Measurements from ENCODE around the gene SVBP.

Gene SVBP

DNA sequence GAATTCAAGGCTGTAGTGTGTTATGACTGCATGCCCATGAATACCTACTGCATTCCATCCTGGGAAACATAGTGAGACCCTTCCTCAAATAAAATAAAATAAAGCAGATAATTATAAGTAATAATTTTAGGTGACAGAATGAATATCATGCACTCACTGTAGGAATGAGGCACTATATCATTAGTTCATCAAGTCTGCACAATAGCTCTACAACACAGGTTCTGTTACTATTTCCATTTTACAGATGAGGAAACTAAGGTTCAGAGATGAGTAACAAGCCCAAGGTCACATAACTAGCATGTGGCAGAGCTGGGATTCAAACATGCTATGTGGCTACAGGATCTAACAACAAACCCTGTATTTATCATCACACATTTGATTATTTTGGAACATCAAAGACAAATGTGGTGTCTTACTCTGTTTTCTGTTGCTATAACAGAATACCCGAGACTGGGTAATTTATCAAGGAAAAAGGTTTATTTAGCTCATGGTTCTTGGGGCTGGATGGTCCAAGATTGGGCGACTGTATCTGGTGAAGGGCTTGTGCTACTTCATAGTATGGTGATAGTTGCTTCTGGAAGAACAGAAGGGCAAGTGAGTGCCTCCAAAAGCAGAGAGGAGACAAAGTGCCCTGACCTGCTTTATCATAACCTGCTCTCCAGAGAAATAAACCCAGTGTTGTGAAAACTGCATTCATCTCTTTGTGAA is 24.4 kb upstream of the SVBP start:
- no peak for DNase-seq
- Histone ChIP-seq H3K27me3 (replicated peaks; ENCODE audit: control insufficient read depth, insufficient read depth, low read length, poor library complexity, severe bottlenecking) (no peaks in the 10 kb centered on the region), H3K4me1 (ENCODE audit: control insufficient read depth, insufficient read depth, low read length, poor library complexity, severe bottlenecking) (no peaks in the 10 kb centered on the region), H3K9me3 (ENCODE audit: control insufficient read depth, low read length) (no peaks in the 10 kb centered on the region), H3K4me3 (ENCODE audit: insufficient read depth, low read depth, low read length, poor library complexity, severe bottlenecking) (no peak overlapping the region), H3K36me3 (ENCODE audit: control insufficient read depth, insufficient read depth, low read length) (no peaks in the 10 kb centered on the region), H3K27ac (ENCODE audit: insufficient read depth, low read length, poor library complexity, severe bottlenecking) (no peak overlapping the region)

DNA sequence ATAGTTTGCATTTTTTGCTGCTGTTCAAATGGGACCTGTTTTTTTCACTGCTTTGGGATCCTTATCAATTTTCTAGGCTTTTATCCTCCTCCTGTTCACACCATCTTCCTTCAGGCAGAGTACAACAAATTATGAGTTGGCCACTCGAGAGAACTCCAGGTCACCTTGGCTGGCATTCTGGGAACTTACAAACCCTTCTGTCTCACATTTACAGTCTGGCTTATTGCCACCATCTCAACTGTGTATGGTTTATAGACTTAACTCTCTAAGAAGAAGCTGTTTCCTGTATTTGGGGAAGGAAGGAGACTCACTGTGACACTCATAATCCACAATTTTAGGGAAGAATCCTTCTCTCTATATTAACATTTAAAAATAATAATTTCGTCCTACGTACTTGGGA is 23.8 kb upstream of the SVBP start:
- H3K4me3 ChIP-seq (ENCODE audit: insufficient read depth, low read depth, low read length, poor library complexity, severe bottlenecking) = no peak overlapping the region
- H3K27ac ChIP-seq (ENCODE audit: insufficient read depth, low read length, poor library complexity, severe bottlenecking) = no peak overlapping the region
- no peak for DNase-seq
- no peaks in the 10 kb centered on the region for H3K36me3 ChIP-seq (ENCODE audit: control insufficient read depth, insufficient read depth, low read length)
- H3K27me3 ChIP-seq (replicated peaks; ENCODE audit: control insufficient read depth, insufficient read depth, low read length, poor library complexity, severe bottlenecking) = no peaks in the 10 kb centered on the region
- H3K4me1 ChIP-seq (ENCODE audit: control insufficient read depth, insufficient read depth, low read length, poor library complexity, severe bottlenecking) = no peaks in the 10 kb centered on the region
- no peaks in the 10 kb centered on the region for H3K9me3 ChIP-seq (ENCODE audit: control insufficient read depth, low read length)

DNA sequence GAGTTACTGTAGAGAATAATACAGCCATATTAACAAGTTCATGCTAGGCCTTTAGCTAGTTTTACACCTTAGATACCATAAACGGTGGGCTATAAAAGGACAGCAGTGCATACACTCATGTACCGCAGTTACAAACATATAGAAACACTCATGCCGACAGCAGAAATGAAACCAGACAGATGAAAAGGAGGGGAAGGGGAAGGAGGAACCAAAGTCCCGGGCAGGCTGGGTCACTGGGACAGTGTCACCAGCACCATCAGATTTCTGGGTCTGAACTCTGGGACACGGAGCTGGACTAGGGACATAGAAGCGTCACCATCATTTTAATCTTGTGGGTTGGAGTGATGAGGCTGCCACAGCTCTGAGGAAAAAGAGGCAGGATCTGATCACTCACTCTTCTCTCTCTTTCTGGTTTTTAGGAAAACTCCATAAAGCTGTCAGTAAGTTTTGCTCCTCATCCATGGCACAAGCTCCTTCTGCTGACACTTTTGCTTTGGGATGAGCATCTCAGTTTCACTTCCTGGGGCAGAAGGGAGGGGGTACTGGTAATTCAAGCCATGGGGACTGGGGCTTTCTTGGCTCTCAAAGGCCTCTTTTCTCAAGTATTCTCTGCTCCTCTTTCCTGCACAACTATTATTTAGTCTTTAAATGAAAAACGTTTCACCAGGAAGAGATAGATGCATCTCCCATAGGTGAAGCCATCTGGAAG is 21.4 kb upstream of the SVBP start:
- Histone ChIP-seq H3K27me3 (replicated peaks; ENCODE audit: control insufficient read depth, insufficient read depth, low read length, poor library complexity, severe bottlenecking) (no peaks in the 10 kb centered on the region), H3K4me3 (ENCODE audit: insufficient read depth, low read depth, low read length, poor library complexity, severe bottlenecking) (no peak overlapping the region), H3K36me3 (ENCODE audit: control insufficient read depth, insufficient read depth, low read length) (no peaks in the 10 kb centered on the region), H3K9me3 (ENCODE audit: control insufficient read depth, low read length) (no peaks in the 10 kb centered on the region), H3K4me1 (ENCODE audit: control insufficient read depth, insufficient read depth, low read length, poor library complexity, severe bottlenecking) (no peaks in the 10 kb centered on the region), H3K27ac (ENCODE audit: insufficient read depth, low read length, poor library complexity, severe bottlenecking) (no peak overlapping the region)
- DNase-seq = no peak

DNA sequence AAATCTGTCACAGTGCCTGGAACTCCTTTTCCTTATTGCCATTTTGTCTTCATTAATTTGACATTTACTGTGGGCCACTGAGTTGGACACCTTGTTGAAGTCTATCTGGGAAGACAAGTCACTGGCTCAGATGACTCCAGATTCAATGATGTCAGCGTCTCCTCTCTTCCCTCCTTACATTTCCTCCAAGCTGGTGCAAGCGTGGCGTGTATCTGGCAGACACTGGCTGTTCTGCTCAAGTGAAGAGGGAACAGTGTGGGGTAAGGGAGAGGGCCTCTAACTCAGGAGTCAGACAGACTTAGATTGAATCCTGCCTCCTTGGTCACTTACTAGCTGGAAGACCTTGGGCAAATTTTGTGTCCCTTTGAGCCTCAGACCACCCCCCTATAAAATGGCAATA is 20.5 kb upstream of the SVBP start:
- no peak overlapping the region for H3K4me3 ChIP-seq (ENCODE audit: insufficient read depth, low read depth, low read length, poor library complexity, severe bottlenecking)
- no peaks in the 10 kb centered on the region for H3K36me3 ChIP-seq (ENCODE audit: control insufficient read depth, insufficient read depth, low read length)
- no peak overlapping the region for H3K27ac ChIP-seq (ENCODE audit: insufficient read depth, low read length, poor library complexity, severe bottlenecking)
- H3K27me3 ChIP-seq (replicated peaks; ENCODE audit: control insufficient read depth, insufficient read depth, low read length, poor library complexity, severe bottlenecking) = no peaks in the 10 kb centered on the region
- no peaks in the 10 kb centered on the region for H3K4me1 ChIP-seq (ENCODE audit: control insufficient read depth, insufficient read depth, low read length, poor library complexity, severe bottlenecking)
- no peak for DNase-seq
- no peaks in the 10 kb centered on the region for H3K9me3 ChIP-seq (ENCODE audit: control insufficient read depth, low read length)

DNA sequence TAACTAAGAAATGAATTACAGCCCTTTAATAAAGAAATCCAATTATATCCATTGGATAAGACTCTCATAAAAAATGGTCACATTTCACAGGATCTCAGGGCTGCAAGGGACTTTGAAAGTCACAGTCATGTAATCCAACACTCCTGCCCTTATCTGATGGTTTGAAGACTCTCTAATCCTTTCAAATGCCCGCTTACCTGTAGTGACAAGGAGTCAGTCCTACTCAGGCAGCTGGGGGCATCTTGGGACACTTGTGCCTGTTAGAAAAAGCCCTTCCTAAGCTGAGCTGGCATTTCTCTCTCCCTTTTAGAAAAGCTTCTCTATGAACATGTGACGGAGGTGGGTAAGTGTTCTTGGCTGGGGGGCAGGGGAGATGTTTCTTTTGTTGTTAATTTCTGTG is 18.2 kb upstream of the SVBP start:
- DNase-seq = no peak
- no peaks in the 10 kb centered on the region for H3K36me3 ChIP-seq (ENCODE audit: control insufficient read depth, insufficient read depth, low read length)
- no peaks in the 10 kb centered on the region for H3K4me1 ChIP-seq (ENCODE audit: control insufficient read depth, insufficient read depth, low read length, poor library complexity, severe bottlenecking)
- no peak overlapping the region for H3K27ac ChIP-seq (ENCODE audit: insufficient read depth, low read length, poor library complexity, severe bottlenecking)
- no peaks in the 10 kb centered on the region for H3K9me3 ChIP-seq (ENCODE audit: control insufficient read depth, low read length)
- no peak overlapping the region for H3K4me3 ChIP-seq (ENCODE audit: insufficient read depth, low read depth, low read length, poor library complexity, severe bottlenecking)
- no peaks in the 10 kb centered on the region for H3K27me3 ChIP-seq (replicated peaks; ENCODE audit: control insufficient read depth, insufficient read depth, low read length, poor library complexity, severe bottlenecking)

DNA sequence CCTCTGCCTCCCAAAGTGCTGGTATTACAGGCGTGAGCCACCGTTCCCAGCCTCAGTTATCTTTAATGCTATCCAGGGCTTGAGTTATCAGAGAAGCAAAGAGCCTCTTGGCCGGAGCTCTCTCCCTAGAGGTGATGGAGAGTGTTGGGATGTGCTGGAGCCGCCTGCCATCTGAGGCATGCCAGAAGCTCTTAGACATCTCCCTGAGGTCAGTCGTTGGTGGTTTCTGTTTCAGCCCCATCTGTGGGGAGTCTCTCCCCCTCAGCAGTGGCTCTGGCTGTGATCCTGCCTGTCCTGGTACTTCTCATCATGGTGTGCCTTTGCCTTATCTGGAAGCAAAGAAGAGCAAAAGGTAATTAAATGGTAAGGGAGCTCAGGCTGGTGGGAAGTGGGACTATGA is 17.6 kb upstream of the SVBP start:
- no peaks in the 10 kb centered on the region for H3K4me1 ChIP-seq (ENCODE audit: control insufficient read depth, insufficient read depth, low read length, poor library complexity, severe bottlenecking)

DNA sequence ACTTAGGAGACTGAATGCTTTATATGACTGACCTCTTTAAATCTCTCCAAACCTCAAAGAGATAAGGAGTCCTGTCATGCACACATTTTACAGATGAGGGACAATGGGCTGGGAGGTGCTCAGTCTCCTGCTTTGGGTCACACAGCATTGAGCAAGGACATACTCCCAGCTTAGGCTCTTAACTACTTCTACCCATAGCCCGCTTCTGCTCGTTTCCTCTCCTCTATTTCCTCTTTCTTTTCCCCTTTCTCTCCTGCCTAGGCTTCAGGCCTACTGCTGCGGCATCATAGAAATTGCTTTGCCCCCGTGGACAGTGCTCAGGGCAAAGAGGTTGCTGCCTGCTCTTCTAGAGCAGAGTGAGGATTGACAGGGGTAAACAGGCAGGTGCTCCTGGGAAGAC is 16.8 kb upstream of the SVBP start:
- Histone ChIP-seq H3K36me3 (ENCODE audit: control insufficient read depth, insufficient read depth, low read length) (no peaks in the 10 kb centered on the region), H3K4me1 (ENCODE audit: control insufficient read depth, insufficient read depth, low read length, poor library complexity, severe bottlenecking) (no peaks in the 10 kb centered on the region), H3K27me3 (replicated peaks; ENCODE audit: control insufficient read depth, insufficient read depth, low read length, poor library complexity, severe bottlenecking) (no peaks in the 10 kb centered on the region), H3K9me3 (ENCODE audit: control insufficient read depth, low read length) (no peaks in the 10 kb centered on the region), H3K4me3 (ENCODE audit: insufficient read depth, low read depth, low read length, poor library complexity, severe bottlenecking) (no peak overlapping the region), H3K27ac (ENCODE audit: insufficient read depth, low read length, poor library complexity, severe bottlenecking) (no peak overlapping the region)
- DNase-seq = no peak

More for the DNA sequence above, 17.6 kb upstream of the SVBP start:
- no peaks in the 10 kb centered on the region for H3K9me3 ChIP-seq (ENCODE audit: control insufficient read depth, low read length)
- DNase-seq = no peak
- no peak overlapping the region for H3K4me3 ChIP-seq (ENCODE audit: insufficient read depth, low read depth, low read length, poor library complexity, severe bottlenecking)
- H3K36me3 ChIP-seq (ENCODE audit: control insufficient read depth, insufficient read depth, low read length) = no peaks in the 10 kb centered on the region
- no peaks in the 10 kb centered on the region for H3K27me3 ChIP-seq (replicated peaks; ENCODE audit: control insufficient read depth, insufficient read depth, low read length, poor library complexity, severe bottlenecking)
- H3K27ac ChIP-seq (ENCODE audit: insufficient read depth, low read length, poor library complexity, severe bottlenecking) = no peak overlapping the region

DNA sequence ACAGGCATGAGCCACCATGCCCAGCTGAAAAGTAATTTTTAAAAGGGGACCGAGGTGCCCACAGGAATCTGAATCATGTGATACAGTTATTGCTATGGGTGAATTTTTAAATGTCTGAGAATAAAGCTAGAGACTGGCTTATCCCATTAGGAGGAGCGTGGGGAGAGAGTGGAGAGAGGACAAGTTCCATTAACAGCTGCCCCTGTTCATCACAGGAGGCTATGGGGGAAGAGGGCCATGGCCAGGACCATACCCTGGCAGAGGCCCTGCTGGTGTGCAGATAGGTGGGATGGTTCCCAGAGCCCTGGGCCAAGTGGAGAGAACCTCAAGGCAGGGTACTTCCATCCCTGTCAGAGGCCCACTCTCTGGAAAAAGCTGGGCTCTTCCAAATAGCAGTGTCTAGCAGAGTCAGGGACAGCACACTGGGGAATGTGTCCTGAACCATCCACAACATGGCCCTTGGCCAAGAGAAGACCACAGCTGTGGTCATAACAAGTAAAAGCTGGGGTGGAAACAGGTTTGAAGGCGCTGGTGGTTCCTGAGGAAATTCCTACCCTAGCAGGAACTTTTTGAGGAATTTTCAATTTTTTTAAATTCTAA is 15.5 kb upstream of the SVBP start:
- H3K36me3 ChIP-seq (ENCODE audit: control insufficient read depth, insufficient read depth, low read length) = no peaks in the 10 kb centered on the region
- no peak for DNase-seq
- no peaks in the 10 kb centered on the region for H3K27me3 ChIP-seq (replicated peaks; ENCODE audit: control insufficient read depth, insufficient read depth, low read length, poor library complexity, severe bottlenecking)
- no peaks in the 10 kb centered on the region for H3K4me1 ChIP-seq (ENCODE audit: control insufficient read depth, insufficient read depth, low read length, poor library complexity, severe bottlenecking)
- no peak overlapping the region for H3K27ac ChIP-seq (ENCODE audit: insufficient read depth, low read length, poor library complexity, severe bottlenecking)
- H3K9me3 ChIP-seq (ENCODE audit: control insufficient read depth, low read length) = no peaks in the 10 kb centered on the region
- no peak overlapping the region for H3K4me3 ChIP-seq (ENCODE audit: insufficient read depth, low read depth, low read length, poor library complexity, severe bottlenecking)

DNA sequence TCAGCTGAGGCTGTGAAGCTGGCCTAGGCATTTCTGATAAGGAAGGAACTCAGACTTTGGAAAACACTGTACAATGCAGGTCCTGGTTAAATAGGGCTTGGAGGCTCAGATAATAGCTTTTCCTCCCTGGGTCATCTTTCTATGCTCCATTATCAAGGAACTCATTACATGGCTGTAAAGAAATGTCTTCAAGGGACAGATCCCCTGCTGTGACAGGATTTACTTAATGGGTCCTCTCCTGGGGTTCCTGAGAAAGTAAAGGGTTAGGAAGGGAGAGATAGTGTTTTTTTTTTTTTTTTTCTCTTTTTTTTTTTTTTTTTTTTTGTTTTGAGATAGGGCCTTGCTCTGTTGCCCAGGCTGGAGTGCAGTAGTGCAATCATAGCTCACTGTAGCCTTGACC is 14.1 kb upstream of the SVBP start:
- H3K27me3 ChIP-seq (replicated peaks; ENCODE audit: control insufficient read depth, insufficient read depth, low read length, poor library complexity, severe bottlenecking) = no peaks in the 10 kb centered on the region
- no peak overlapping the region for H3K4me3 ChIP-seq (ENCODE audit: insufficient read depth, low read depth, low read length, poor library complexity, severe bottlenecking)
- H3K9me3 ChIP-seq (ENCODE audit: control insufficient read depth, low read length) = no peaks in the 10 kb centered on the region
- H3K27ac ChIP-seq (ENCODE audit: insufficient read depth, low read length, poor library complexity, severe bottlenecking) = no peak overlapping the region
- no peaks in the 10 kb centered on the region for H3K4me1 ChIP-seq (ENCODE audit: control insufficient read depth, insufficient read depth, low read length, poor library complexity, severe bottlenecking)
- no peaks in the 10 kb centered on the region for H3K36me3 ChIP-seq (ENCODE audit: control insufficient read depth, insufficient read depth, low read length)
- DNase-seq = no peak

DNA sequence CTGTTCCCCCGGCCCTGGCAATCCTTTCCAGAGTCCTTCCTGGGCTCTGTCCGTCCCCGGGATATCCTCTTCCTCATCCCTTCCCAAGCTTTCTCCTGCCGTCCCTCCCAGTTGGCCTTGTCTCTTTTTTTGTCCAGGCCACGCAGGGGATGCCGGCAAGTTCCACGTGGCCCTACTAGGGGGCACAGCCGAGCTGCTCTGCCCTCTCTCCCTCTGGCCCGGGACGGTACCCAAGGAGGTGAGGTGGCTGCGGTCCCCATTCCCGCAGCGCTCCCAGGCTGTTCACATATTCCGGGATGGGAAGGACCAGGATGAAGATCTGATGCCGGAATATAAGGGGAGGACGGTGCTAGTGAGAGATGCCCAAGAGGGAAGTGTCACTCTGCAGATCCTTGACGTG is 13.4 kb upstream of the SVBP start:
- Histone ChIP-seq H3K36me3 (ENCODE audit: control insufficient read depth, insufficient read depth, low read length) (no peaks in the 10 kb centered on the region), H3K27ac (ENCODE audit: insufficient read depth, low read length, poor library complexity, severe bottlenecking) (no peak overlapping the region), H3K9me3 (ENCODE audit: control insufficient read depth, low read length) (no peaks in the 10 kb centered on the region), H3K27me3 (replicated peaks; ENCODE audit: control insufficient read depth, insufficient read depth, low read length, poor library complexity, severe bottlenecking) (no peaks in the 10 kb centered on the region), H3K4me3 (ENCODE audit: insufficient read depth, low read depth, low read length, poor library complexity, severe bottlenecking) (no peak overlapping the region), H3K4me1 (ENCODE audit: control insufficient read depth, insufficient read depth, low read length, poor library complexity, severe bottlenecking) (no peaks in the 10 kb centered on the region)
- DNase-seq = no peak

Measured in effector memory CD4-positive, alpha-beta T cell (primary cell).